ENCODE data around the gene ADAMTSL1. TPM values are rescaled to one million over a fixed set of nuclear protein-coding genes. Genes with fewer than 3 reads are reported as not detected.

The ADAMTSL1 gene
- total RNA-seq, 2 donors from 2014 or later = 1.5 TPM; not detected in 1

- 91 to 94% methylated on average over 1 to 2 of the region's 2 CpGs for WGBS, 2 experiments (ENCODE audit: insufficient coverage in 1 of 2, insufficient read length in 1 of 2)
- Histone ChIP-seq H3K36me3 (ENCODE audit: control insufficient read depth, insufficient read depth, low read length) (no peaks in the 10 kb centered on the region), H3K9me3 (ENCODE audit: control insufficient read depth, low read length) (no peaks in the 10 kb centered on the region), H3K27ac (ENCODE audit: low read depth, low read length) (no peak overlapping the region), H3K27me3 (ENCODE audit: control insufficient read depth, insufficient read depth, low read length, poor library complexity, severe bottlenecking) (peaks cover 5% of the 10 kb centered on the region), H3K4me3 (ENCODE audit: low read length) (no peak overlapping the region), H3K9ac (ENCODE audit: extremely low read depth, low read length, poor library complexity, severe bottlenecking) (no peak overlapping the region), H3K4me1 (ENCODE audit: control insufficient read depth, insufficient read depth, low read length) (no peaks in the 10 kb centered on the region)
- DNase-seq = no peak
- Mint-ChIP-seq H3K27ac (no peak overlapping the region), H3K36me3 (ENCODE audit: low read depth) (no peaks in the 10 kb centered on the region), H3K4me1 (no peaks in the 10 kb centered on the region), H3K4me3 (no peak overlapping the region), H3K27me3 (ENCODE audit: insufficient read depth) (no peaks in the 10 kb centered on the region), H3K9me3 (no peaks in the 10 kb centered on the region)
- TF ChIP-seq CTCF (conservative IDR thresholded peaks at IDR 0.05) = no peak
Observed at GRCh38 chr9:18955626-18956025, 481.7 kb downstream of the ADAMTSL1 start.

Small RNAs within 50 kb of the gene (microRNA-seq; reads per million reads assigned to microRNA genes)
- gene MIR3152 (ENCODE audit: borderline microRNAs expressed) = not detected

All from endodermal cell (in vitro differentiated cells).